HCT116 (cell line): ENCODE measurements around the gene FBXW4.

Experiments
- CEBPB ChIP-seq: IDR thresholded peaks from 2 replicates; pipeline ENCODE4 v1.6.1; 2012; ENCODE audit warnings: low read depth
- ELF1 ChIP-seq: IDR thresholded peaks from 2 replicates; pipeline ENCODE4 v1.6.1; 2012; ENCODE audit warnings: low read depth, borderline replicate concordance
- EZH2 ChIP-seq: fragments of 200-600 bp; sonication (generic); IDR thresholded peaks from 2 replicates; pipeline ENCODE4 v1.6.1; 2017; ENCODE audit warnings: antibody characterized with exemption, mixed run types
- POLR2A ChIP-seq: IDR thresholded peaks from 2 replicates; pipeline ENCODE4 v1.7.0; 2011; ENCODE audit warnings: borderline replicate concordance; ENCODE audit not compliant: insufficient read depth, insufficient read length; ENCODE audit errors: extremely low read depth
- POLR2AphosphoS5 ChIP-seq: IDR thresholded peaks from 2 replicates; pipeline ENCODE4 v1.6.1; 2011; ENCODE audit warnings: mild to moderate bottlenecking, low read depth, low read length, moderate library complexity
- RAD21 ChIP-seq: IDR thresholded peaks from 2 replicates; pipeline ENCODE4 v1.6.1; 2012; ENCODE audit warnings: low read depth, mild to moderate bottlenecking
- SIN3A ChIP-seq: IDR thresholded peaks from 2 replicates; pipeline ENCODE4 v1.6.1; 2012; ENCODE audit warnings: low read depth
- SRF ChIP-seq: IDR thresholded peaks from 2 replicates; pipeline ENCODE4 v1.6.1; 2012; ENCODE audit warnings: low read depth
- TCF7L2 ChIP-seq: IDR thresholded peaks from 2 replicates; pipeline ENCODE4 v1.7.0; 2011; ENCODE audit warnings: borderline replicate concordance, inconsistent platforms; ENCODE audit not compliant: insufficient read depth, insufficient read length; ENCODE audit errors: extremely low read depth
- YY1 ChIP-seq: IDR thresholded peaks from 2 replicates; pipeline ENCODE4 v1.6.1; 2011; ENCODE audit warnings: low read length, low read depth, moderate library complexity, mild to moderate bottlenecking; ENCODE audit not compliant: insufficient replicate concordance; ENCODE audit errors: extremely low read depth
- TF ChIP-seq, protein P1 (sequence below): IDR thresholded peaks from 2 replicates; pipeline ENCODE4 v1.6.1; 2012
- TF ChIP-seq, protein P2 (sequence below): IDR thresholded peaks from 2 replicates; pipeline ENCODE4 v1.6.1; 2012; ENCODE audit warnings: low read depth
- TF ChIP-seq, protein P3 (sequence below), 3 experiments: fragments of 200-600 bp in 1 of 3; sonication (generic) in 1 of 3; IDR thresholded peaks in 2 of 3; conservative IDR thresholded peaks in 1 of 3; 2 replicates each; pipeline ENCODE4 v1.5.1; 2012 to 2017; ENCODE audit warnings: low read depth in 2 of 3, low read length in 2 of 3, antibody characterized with exemption in 1 of 3, borderline replicate concordance in 1 of 3, control low read depth in 1 of 3, mild to moderate bottlenecking in 1 of 3, mixed read lengths in 1 of 3, mixed run types in 1 of 3, moderate library complexity in 1 of 3; ENCODE audit not compliant: insufficient read depth in 1 of 3
- TF ChIP-seq, protein P4 (sequence below): IDR thresholded peaks from 2 replicates; pipeline ENCODE4 v1.6.1; 2011; ENCODE audit warnings: mild to moderate bottlenecking, low read length, moderate library complexity; ENCODE audit not compliant: insufficient replicate concordance; ENCODE audit errors: extremely low read depth

DNA sequence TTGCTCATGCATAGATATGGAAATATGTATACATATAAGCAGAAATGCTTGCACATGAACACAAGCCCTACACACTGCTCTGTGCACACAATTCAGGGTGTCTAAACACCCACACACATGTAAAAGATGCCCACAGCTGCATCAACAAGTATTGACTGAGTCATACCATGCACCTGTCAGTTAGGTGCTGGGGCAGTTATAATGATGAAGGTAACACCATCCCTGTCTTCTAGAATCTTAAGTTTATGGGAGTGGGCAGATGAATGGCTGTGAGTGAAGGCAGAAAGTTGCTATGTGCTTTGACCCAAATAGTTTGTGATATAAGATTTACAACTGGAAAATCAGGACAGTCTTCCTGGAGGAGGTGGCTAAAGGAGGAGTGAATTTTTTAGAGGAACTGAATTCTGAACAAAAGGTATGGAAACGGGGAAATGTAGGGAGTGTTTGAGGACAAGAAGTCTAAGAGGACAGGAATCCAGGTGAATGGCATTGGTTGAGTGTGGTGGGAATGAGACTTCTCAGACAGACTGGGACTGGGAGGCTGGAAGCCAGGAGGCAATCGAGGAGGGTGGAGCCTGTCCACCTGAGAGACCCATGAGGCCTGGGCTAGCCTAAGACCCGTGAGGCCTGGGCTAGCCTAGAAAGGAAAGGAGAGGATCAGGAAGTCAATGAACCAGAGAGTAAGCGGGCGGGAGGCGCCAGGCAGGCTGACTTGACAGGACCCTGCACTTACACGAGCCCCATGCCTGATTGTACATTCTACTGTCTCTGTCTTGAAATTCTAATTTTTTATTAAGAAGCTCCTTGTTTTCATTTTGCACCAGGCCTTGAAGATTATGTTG is 127.6 kb downstream of the FBXW4 start:
- TF ChIP-seq POLR2A (no peak), CEBPB (no peak), SIN3A (no peak), SRF (no peak), POLR2AphosphoS5 (no peak), EZH2 (no peak), YY1 (no peak), TCF7L2 (no peak), ELF1 (no peak), RAD21 (no peak)
- TF ChIP-seq, protein P1, sequence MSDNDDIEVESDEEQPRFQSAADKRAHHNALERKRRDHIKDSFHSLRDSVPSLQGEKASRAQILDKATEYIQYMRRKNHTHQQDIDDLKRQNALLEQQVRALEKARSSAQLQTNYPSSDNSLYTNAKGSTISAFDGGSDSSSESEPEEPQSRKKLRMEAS: no peak
- TF ChIP-seq, protein P2, sequence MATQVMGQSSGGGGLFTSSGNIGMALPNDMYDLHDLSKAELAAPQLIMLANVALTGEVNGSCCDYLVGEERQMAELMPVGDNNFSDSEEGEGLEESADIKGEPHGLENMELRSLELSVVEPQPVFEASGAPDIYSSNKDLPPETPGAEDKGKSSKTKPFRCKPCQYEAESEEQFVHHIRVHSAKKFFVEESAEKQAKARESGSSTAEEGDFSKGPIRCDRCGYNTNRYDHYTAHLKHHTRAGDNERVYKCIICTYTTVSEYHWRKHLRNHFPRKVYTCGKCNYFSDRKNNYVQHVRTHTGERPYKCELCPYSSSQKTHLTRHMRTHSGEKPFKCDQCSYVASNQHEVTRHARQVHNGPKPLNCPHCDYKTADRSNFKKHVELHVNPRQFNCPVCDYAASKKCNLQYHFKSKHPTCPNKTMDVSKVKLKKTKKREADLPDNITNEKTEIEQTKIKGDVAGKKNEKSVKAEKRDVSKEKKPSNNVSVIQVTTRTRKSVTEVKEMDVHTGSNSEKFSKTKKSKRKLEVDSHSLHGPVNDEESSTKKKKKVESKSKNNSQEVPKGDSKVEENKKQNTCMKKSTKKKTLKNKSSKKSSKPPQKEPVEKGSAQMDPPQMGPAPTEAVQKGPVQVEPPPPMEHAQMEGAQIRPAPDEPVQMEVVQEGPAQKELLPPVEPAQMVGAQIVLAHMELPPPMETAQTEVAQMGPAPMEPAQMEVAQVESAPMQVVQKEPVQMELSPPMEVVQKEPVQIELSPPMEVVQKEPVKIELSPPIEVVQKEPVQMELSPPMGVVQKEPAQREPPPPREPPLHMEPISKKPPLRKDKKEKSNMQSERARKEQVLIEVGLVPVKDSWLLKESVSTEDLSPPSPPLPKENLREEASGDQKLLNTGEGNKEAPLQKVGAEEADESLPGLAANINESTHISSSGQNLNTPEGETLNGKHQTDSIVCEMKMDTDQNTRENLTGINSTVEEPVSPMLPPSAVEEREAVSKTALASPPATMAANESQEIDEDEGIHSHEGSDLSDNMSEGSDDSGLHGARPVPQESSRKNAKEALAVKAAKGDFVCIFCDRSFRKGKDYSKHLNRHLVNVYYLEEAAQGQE: no peak
- TF ChIP-seq, protein P3, sequence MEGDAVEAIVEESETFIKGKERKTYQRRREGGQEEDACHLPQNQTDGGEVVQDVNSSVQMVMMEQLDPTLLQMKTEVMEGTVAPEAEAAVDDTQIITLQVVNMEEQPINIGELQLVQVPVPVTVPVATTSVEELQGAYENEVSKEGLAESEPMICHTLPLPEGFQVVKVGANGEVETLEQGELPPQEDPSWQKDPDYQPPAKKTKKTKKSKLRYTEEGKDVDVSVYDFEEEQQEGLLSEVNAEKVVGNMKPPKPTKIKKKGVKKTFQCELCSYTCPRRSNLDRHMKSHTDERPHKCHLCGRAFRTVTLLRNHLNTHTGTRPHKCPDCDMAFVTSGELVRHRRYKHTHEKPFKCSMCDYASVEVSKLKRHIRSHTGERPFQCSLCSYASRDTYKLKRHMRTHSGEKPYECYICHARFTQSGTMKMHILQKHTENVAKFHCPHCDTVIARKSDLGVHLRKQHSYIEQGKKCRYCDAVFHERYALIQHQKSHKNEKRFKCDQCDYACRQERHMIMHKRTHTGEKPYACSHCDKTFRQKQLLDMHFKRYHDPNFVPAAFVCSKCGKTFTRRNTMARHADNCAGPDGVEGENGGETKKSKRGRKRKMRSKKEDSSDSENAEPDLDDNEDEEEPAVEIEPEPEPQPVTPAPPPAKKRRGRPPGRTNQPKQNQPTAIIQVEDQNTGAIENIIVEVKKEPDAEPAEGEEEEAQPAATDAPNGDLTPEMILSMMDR (IDR thresholded peaks at IDR 0.05 in 2 of 3, conservative IDR thresholded peaks at IDR 0.05 in 1 of 3; ENCODE audit: borderline replicate concordance in 1 of 3, insufficient read depth in 1 of 3, low read depth in 2 of 3, low read length in 2 of 3): no peak
- TF ChIP-seq, protein P4, sequence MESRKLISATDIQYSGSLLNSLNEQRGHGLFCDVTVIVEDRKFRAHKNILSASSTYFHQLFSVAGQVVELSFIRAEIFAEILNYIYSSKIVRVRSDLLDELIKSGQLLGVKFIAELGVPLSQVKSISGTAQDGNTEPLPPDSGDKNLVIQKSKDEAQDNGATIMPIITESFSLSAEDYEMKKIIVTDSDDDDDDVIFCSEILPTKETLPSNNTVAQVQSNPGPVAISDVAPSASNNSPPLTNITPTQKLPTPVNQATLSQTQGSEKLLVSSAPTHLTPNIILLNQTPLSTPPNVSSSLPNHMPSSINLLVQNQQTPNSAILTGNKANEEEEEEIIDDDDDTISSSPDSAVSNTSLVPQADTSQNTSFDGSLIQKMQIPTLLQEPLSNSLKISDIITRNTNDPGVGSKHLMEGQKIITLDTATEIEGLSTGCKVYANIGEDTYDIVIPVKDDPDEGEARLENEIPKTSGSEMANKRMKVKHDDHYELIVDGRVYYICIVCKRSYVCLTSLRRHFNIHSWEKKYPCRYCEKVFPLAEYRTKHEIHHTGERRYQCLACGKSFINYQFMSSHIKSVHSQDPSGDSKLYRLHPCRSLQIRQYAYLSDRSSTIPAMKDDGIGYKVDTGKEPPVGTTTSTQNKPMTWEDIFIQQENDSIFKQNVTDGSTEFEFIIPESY: no peak
